H1 (cell line): ENCODE data around the gene CHP2. TPM values are rescaled to one million over a fixed set of nuclear protein-coding genes. Genes with fewer than 3 reads are reported as not detected.

Experiments
- CTCF ChIA-PET: fragments of 300-600 bp; sonication (Branson Sonifier 250); formaldehyde crosslinking; loops from one replicate; lab custom pipeline; 2021; ENCODE audit not compliant: partially characterized antibody; lab: Charles Lee
- POLR2A ChIA-PET: fragments of 300-600 bp; sonication (Branson Sonifier 250); formaldehyde crosslinking; loops from one replicate; lab custom pipeline; 2021; ENCODE audit warnings: inconsistent platforms; ENCODE audit not compliant: partially characterized antibody; lab: Charles Lee
- DNase-seq, 2 experiments: peaks; one replicate each; pipeline versions ENCODE4 v3.0.0 to v3.0.0-alpha.2; 2010 to 2022; ENCODE audit warnings: low spot score in 2 of 2, low read depth in 1 of 2, mixed read lengths in 1 of 2
- FAIRE-seq: peaks from 2 replicates; lab custom pipeline; 2011; peaks lifted over from hg19 to GRCh38; lab: Jason Lieb, UNC
- H2AFZ ChIP-seq: 2 replicates; pipeline ENCODE4 v1.8.1; 2012; ENCODE audit warnings: low read length, inconsistent platforms
- H2AK5ac ChIP-seq: 2 replicates; pipeline ENCODE4 v1.6.1; 2013; ENCODE audit warnings: low read depth, low read length
- H2BK120ac ChIP-seq: replicated peaks from 2 replicates; pipeline ENCODE3; 2013; ENCODE audit warnings: low read depth, low read length, inconsistent platforms
- H2BK12ac ChIP-seq: 2 replicates; pipeline ENCODE4 v1.6.1; 2013; ENCODE audit warnings: low read depth, low read length
- H2BK15ac ChIP-seq: 2 replicates; pipeline ENCODE4 v1.6.1; 2013; ENCODE audit warnings: low read length
- H2BK20ac ChIP-seq: 2 replicates; pipeline ENCODE4 v1.6.1; 2013; ENCODE audit warnings: low read length
- H2BK5ac ChIP-seq: 2 replicates; pipeline ENCODE4 v1.6.1; 2013; ENCODE audit warnings: low read depth, low read length
- H3K14ac ChIP-seq: 2 replicates; pipeline ENCODE4 v1.6.1; 2013; ENCODE audit warnings: inconsistent platforms; ENCODE audit not compliant: insufficient read length
- H3K18ac ChIP-seq: 2 replicates; pipeline ENCODE4 v1.6.1; 2013; ENCODE audit warnings: low read length; ENCODE audit errors: extremely low read depth
- H3K23ac ChIP-seq: 2 replicates; pipeline ENCODE4 v1.6.1; 2013; ENCODE audit warnings: inconsistent platforms; ENCODE audit not compliant: insufficient read length
- H3K23me2 ChIP-seq: 2 replicates; pipeline ENCODE4 v1.6.1; 2013; ENCODE audit warnings: low read depth, low read length
- H3K27ac ChIP-seq: 2 replicates; pipeline ENCODE4 v1.6.1; 2011; ENCODE audit warnings: low read depth, low read length, inconsistent platforms
- H3K27me3 ChIP-seq, 4 experiments: replicated peaks in 1 of 4; 1 replicate in 1 of 4; 2 replicates in 3 of 4; pipeline versions ENCODE4 v1.6.1 to v1.8.1; 2011 to 2013; ENCODE audit warnings: low read length in 3 of 4, mild to moderate bottlenecking in 3 of 4, inconsistent platforms in 2 of 4, mixed read lengths in 2 of 4, moderate library complexity in 1 of 4; ENCODE audit not compliant: control insufficient read depth in 3 of 4, insufficient read depth in 3 of 4; ENCODE audit errors: extremely low read depth in 1 of 4
- H3K36me3 ChIP-seq, 4 experiments: 2 replicates each; pipeline versions ENCODE4 v1.6.1 to v1.8.1; 2011 to 2013; ENCODE audit warnings: mild to moderate bottlenecking in 4 of 4, low read length in 3 of 4, moderate library complexity in 2 of 4, control low read depth in 1 of 4, inconsistent platforms in 1 of 4; ENCODE audit not compliant: insufficient read depth in 4 of 4, control insufficient read depth in 2 of 4
- H3K4ac ChIP-seq: replicated peaks from 2 replicates; pipeline ENCODE3; 2013; ENCODE audit warnings: low read length, low read depth, mixed read lengths, inconsistent platforms; ENCODE audit not compliant: insufficient read length
- H3K4me1 ChIP-seq, 4 experiments: replicated peaks in 1 of 4; 1 replicate in 1 of 4; 2 replicates in 3 of 4; pipeline versions ENCODE4 v1.6.1 to v1.8.1; 2011 to 2013; ENCODE audit warnings: low read length in 3 of 4, inconsistent platforms in 2 of 4, mixed read lengths in 1 of 4; ENCODE audit not compliant: insufficient read depth in 4 of 4, control insufficient read depth in 3 of 4
- H3K4me2 ChIP-seq, 2 experiments: 2 replicates each; pipeline versions ENCODE4 v1.6.1 to v1.8.1; 2011 to 2013; ENCODE audit warnings: low read depth in 2 of 2, low read length in 2 of 2, control low read depth in 1 of 2, inconsistent platforms in 1 of 2, mild to moderate bottlenecking in 1 of 2; ENCODE audit not compliant: insufficient read depth in 1 of 2
- H3K4me3 ChIP-seq, 4 experiments: fragments of 200-600, 300-600 bp in 1 of 4; sonication (generic), shearing (Covaris generic), sonication (Bioruptor Twin) in 1 of 4; 2 replicates each; pipeline versions ENCODE4 v1.5.1 to v1.8.1; 2011 to 2016; ENCODE audit warnings: low read length in 4 of 4, low read depth in 3 of 4, control low read depth in 2 of 4, inconsistent platforms in 2 of 4, mild to moderate bottlenecking in 2 of 4, mixed read lengths in 1 of 4, moderate library complexity in 1 of 4; ENCODE audit not compliant: insufficient read depth in 2 of 4; ENCODE audit errors: extremely low read depth in 1 of 4
- H3K56ac ChIP-seq: replicated peaks from 2 replicates; pipeline ENCODE3; 2013; ENCODE audit warnings: low read depth, mild to moderate bottlenecking, mixed read lengths, low read length, inconsistent platforms; ENCODE audit not compliant: insufficient read length
- H3K79me1 ChIP-seq: 2 replicates; pipeline ENCODE4 v1.6.1; 2013; ENCODE audit warnings: low read depth, low read length, control low read depth
- H3K79me2 ChIP-seq, 2 experiments: 2 replicates each; pipeline versions ENCODE4 v1.6.1 to v1.8.1; 2012 to 2013; ENCODE audit warnings: low read length in 2 of 2, mild to moderate bottlenecking in 2 of 2, inconsistent platforms in 1 of 2; ENCODE audit not compliant: insufficient read depth in 2 of 2, control insufficient read depth in 1 of 2
- H3K9ac ChIP-seq, 4 experiments: replicated peaks in 1 of 4; 1 replicate in 1 of 4; 2 replicates in 3 of 4; pipeline versions ENCODE4 v1.6.1 to v1.8.1; 2011 to 2013; ENCODE audit warnings: low read depth in 3 of 4, low read length in 3 of 4, control low read depth in 2 of 4, mild to moderate bottlenecking in 2 of 4, moderate library complexity in 2 of 4, inconsistent platforms in 1 of 4; ENCODE audit errors: extremely low read depth in 1 of 4
- H3K9me3 ChIP-seq, 2 experiments: 2 replicates each; pipeline versions ENCODE4 v1.6.1 to v1.8.1; 2012 to 2013; ENCODE audit warnings: mild to moderate bottlenecking in 2 of 2, moderate library complexity in 2 of 2, control low read depth in 1 of 2, inconsistent platforms in 1 of 2, low read depth in 1 of 2, low read length in 1 of 2, mixed read lengths in 1 of 2; ENCODE audit not compliant: insufficient read depth in 2 of 2
- H4K20me1 ChIP-seq, 2 experiments: replicated peaks in 1 of 2; 2 replicates each; pipeline versions ENCODE3 to v1.8.1; 2011 to 2013; ENCODE audit warnings: inconsistent platforms in 2 of 2, low read length in 2 of 2, mild to moderate bottlenecking in 1 of 2; ENCODE audit not compliant: insufficient read depth in 2 of 2, control insufficient read depth in 1 of 2
- H4K5ac ChIP-seq: 2 replicates; pipeline ENCODE4 v1.6.1; 2013; ENCODE audit warnings: low read length, low read depth, mixed read lengths, inconsistent platforms; ENCODE audit not compliant: insufficient read length
- H4K8ac ChIP-seq: 2 replicates; pipeline ENCODE4 v1.8.0; 2013; ENCODE audit warnings: mild to moderate bottlenecking, moderate library complexity, low read length, inconsistent platforms; ENCODE audit not compliant: insufficient read depth; ENCODE audit errors: extremely low read depth
- H4K91ac ChIP-seq: replicated peaks from 2 replicates; pipeline ENCODE3; 2013; ENCODE audit warnings: low read length, mixed read lengths, inconsistent platforms; ENCODE audit not compliant: insufficient read length
- CTCF ChIP-seq, 3 experiments: IDR thresholded peaks; 1 replicate in 2 of 3; 2 replicates in 1 of 3; pipeline versions ENCODE4 v1.5.1 to v1.6.1; 2011; ENCODE audit warnings: low read length in 3 of 3, mild to moderate bottlenecking in 3 of 3, inconsistent platforms in 2 of 3, low read depth in 1 of 3, moderate library complexity in 1 of 3; ENCODE audit not compliant: insufficient read depth in 1 of 3; ENCODE audit errors: control extremely low read depth in 1 of 3
- HDAC6 ChIP-seq: IDR thresholded peaks from one replicate; pipeline ENCODE4 v1.7.1; 2012; ENCODE audit warnings: low read depth, mild to moderate bottlenecking, inconsistent platforms, low read length, moderate library complexity
- MAX ChIP-seq: IDR thresholded peaks from 2 replicates; pipeline ENCODE4 v1.6.1; 2012; ENCODE audit warnings: inconsistent platforms
- RAD21 ChIP-seq, 2 experiments: IDR thresholded peaks in 1 of 2; conservative IDR thresholded peaks in 1 of 2; 2 replicates each; pipeline ENCODE4 v1.6.1; 2011; ENCODE audit warnings: low read depth in 2 of 2, low read length in 2 of 2, improper control_type of control experiment in 1 of 2, inconsistent platforms in 1 of 2, mild to moderate bottlenecking in 1 of 2, moderate library complexity in 1 of 2
- WGBS, 2 experiments: shearing (Covaris generic) in 1 of 2; methylation state at CpG; one replicate each; pipeline versions ENCODE4 v1.1.6 to v1.1.7; 2013 to 2015; ENCODE audit warnings: low lambda C conversion rate in 2 of 2, mixed read lengths in 2 of 2, inconsistent platforms in 1 of 2, low coverage in 1 of 2, missing lambda C conversion rate in 1 of 2; ENCODE audit not compliant: insufficient replicate concordance in 2 of 2, insufficient coverage in 1 of 2, insufficient read length in 1 of 2; ENCODE audit errors: extremely low coverage in 1 of 2, missing lambda C conversion rate in 1 of 2; 5-methylcytosine and 5-hydroxymethylcytosine counted together
- polyA plus RNA-seq, 7 experiments: library from polyadenylated mRNA; depleted of rRNA in 3 of 7; stranded (reverse) in 5 of 7; unstranded in 2 of 7; fragments of >200 nt in 5 of 7; fragments of 200-250 nt in 2 of 7; gene quantifications; 1 replicate in 5 of 7; 2 replicates in 1 of 7; 4 replicates in 1 of 7; pipeline versions ENCODE4 v1.2.1 to v1.2.3, GENCODE V29; 2011 to 2013; ENCODE audit warnings: missing spikeins in 2 of 7, mixed read lengths in 2 of 7
- total RNA-seq: library from RNA; stranded (reverse); fragmentation: NEBNext Ultra II Directional; extraction: Animal tissue kit (Norgen Biotek cat#: 25700); gene quantifications from 2 replicates; pipeline ENCODE4 v1.2.1, GENCODE V29; 2021

The CHP2 gene
- total and polyA plus RNA-seq, 2 of the 8 experiments (the other 6 are each of a cell fraction or from before 2014, with no cell fraction given) = 1.3 to 1.6 TPM

- FAIRE-seq = peak; percentile 58
- peak overlapping the region; percentile 68 for H2AFZ ChIP-seq
These were observed 48.8 kb downstream of the CHP2 start for GRCh38 chr16:23803591-23804123.

More at GRCh38 chr16:23803591-23804123, 48.8 kb downstream of the CHP2 start:
- ChIA-PET POLR2A (interaction anchor here (1.1 kb wide), 1 partner anchor 149 kb away, joined by 3 read pairs; no protein-coding TSS in a partner anchor), CTCF (interaction anchor here (0.6 to 4.8 kb wide), 39 partner anchors 8 to 784 kb away, joined by 3 to 36 read pairs (median 5); no protein-coding TSS in a partner anchor)
- H3K18ac ChIP-seq = no peak overlapping the region
- H3K4me1 ChIP-seq = no peaks in the 10 kb centered on the region
- no peak overlapping the region for H3K4ac ChIP-seq
- no peaks in the 10 kb centered on the region for H3K79me2 ChIP-seq
- no peak overlapping the region for H3K14ac ChIP-seq
- H3K27ac ChIP-seq = no peak overlapping the region
- TF ChIP-seq HDAC6 (no peak), RAD21 (IDR thresholded peaks at IDR 0.05 in 1 of 2, conservative IDR thresholded peaks at IDR 0.05 in 1 of 2; ENCODE audit: low read depth in 2 of 2, low read length in 2 of 2) (peak; percentile 76 to 78), MAX (peak; percentile 40; the same call in 1 of the 2 replicates), CTCF (IDR thresholded peaks at IDR 0.05; ENCODE audit: control extremely low read depth in 1 of 3, insufficient read depth in 1 of 3, low read depth in 1 of 3, low read length in 3 of 3) (peak; percentile 83 to 86 (median 84))
- H4K91ac ChIP-seq = no peak overlapping the region
- no peak overlapping the region for H4K5ac ChIP-seq
- WGBS, 2 experiments = 38% methylated on average over 9 of the region's 9 CpGs; no CpG with 5 or more reads in 1 of the 2 experiments
- H2BK12ac ChIP-seq = no peak overlapping the region
- no peak overlapping the region for H3K4me3 ChIP-seq
- H3K9ac ChIP-seq = no peak overlapping the region
- H3K56ac ChIP-seq = no peak overlapping the region
- H2AK5ac ChIP-seq = no peak overlapping the region
- no peak overlapping the region for H2BK5ac ChIP-seq
- H2BK20ac ChIP-seq = no peak overlapping the region
- no peak overlapping the region for H3K23ac ChIP-seq
- peak; percentile 31 to 78 for DNase-seq
- H3K23me2 ChIP-seq = no peaks in the 10 kb centered on the region
- H3K79me1 ChIP-seq = no peaks in the 10 kb centered on the region
- no peak overlapping the region for H2BK120ac ChIP-seq
- no peak overlapping the region for H2BK15ac ChIP-seq
- no peaks in the 10 kb centered on the region for H3K27me3 ChIP-seq
- no peaks in the 10 kb centered on the region for H4K20me1 ChIP-seq
- H4K8ac ChIP-seq = no peak overlapping the region
- no peaks in the 10 kb centered on the region for H3K36me3 ChIP-seq
- H3K4me2 ChIP-seq = no peak overlapping the region
- H3K9me3 ChIP-seq = no peaks in the 10 kb centered on the region
